KMS-11 (cell line): ENCODE measurements around the gene CACNB2.

Experiments used
- H2AFZ ChIP-seq: fragments of 200-600 bp; sonication (generic); 2 replicates; pipeline ENCODE4 v1.6.1; 2016; ENCODE audit warnings: antibody characterized with exemption, mixed run types, low read depth
- H3K27ac ChIP-seq: fragments of 200-600 bp; sonication (generic); 2 replicates; pipeline ENCODE4 v1.6.1; 2016; ENCODE audit warnings: mild to moderate bottlenecking, mixed run types
- H3K27me3 ChIP-seq: fragments of 200-600 bp; sonication (generic); 2 replicates; pipeline ENCODE4 v1.6.1; 2017; ENCODE audit warnings: mild to moderate bottlenecking, low read depth, mixed run types, moderate library complexity; ENCODE audit not compliant: insufficient read depth
- H3K36me3 ChIP-seq: fragments of 200-600 bp; sonication (generic); 2 replicates; pipeline ENCODE4 v1.6.1; 2017; ENCODE audit warnings: mild to moderate bottlenecking, mixed run types; ENCODE audit not compliant: insufficient read depth
- H3K4me1 ChIP-seq: fragments of 200-600 bp; sonication (generic); 2 replicates; pipeline ENCODE4 v1.6.1; 2016; ENCODE audit warnings: mild to moderate bottlenecking, low read depth, mixed run types; ENCODE audit not compliant: poor library complexity, severe bottlenecking
- H3K4me2 ChIP-seq: fragments of 200-600 bp; sonication (generic); 2 replicates; pipeline ENCODE4 v1.7.0; 2016; ENCODE audit warnings: mild to moderate bottlenecking, mixed run types
- H3K4me3 ChIP-seq: fragments of 200-600 bp; sonication (generic); IDR thresholded peaks from 2 replicates; pipeline ENCODE4 v1.6.1; 2017; ENCODE audit warnings: low read depth, low read length, mixed read lengths; ENCODE audit not compliant: insufficient read depth
- H3K79me2 ChIP-seq: fragments of 200-600 bp; sonication (generic); 2 replicates; pipeline ENCODE4 v1.6.1; 2016; ENCODE audit warnings: low read depth, mixed run types; ENCODE audit not compliant: insufficient read depth
- H3K9ac ChIP-seq: fragments of 200-600 bp; sonication (generic); 2 replicates; pipeline ENCODE4 v1.6.1; 2016; ENCODE audit warnings: mild to moderate bottlenecking, mixed run types
- H4K20me1 ChIP-seq: fragments of 200-600 bp; sonication (generic); 2 replicates; pipeline ENCODE4 v1.6.1; 2016; ENCODE audit warnings: mild to moderate bottlenecking, mixed run types; ENCODE audit not compliant: insufficient read depth
- TF ChIP-seq, protein P1 (sequence below): fragments of 200-600 bp; sonication (generic); conservative IDR thresholded peaks from 2 replicates; pipeline ENCODE4 v1.6.1; 2017; ENCODE audit warnings: low read depth, mild to moderate bottlenecking, antibody characterized with exemption, low read length, moderate library complexity, mixed read lengths

The CACNB2 gene

DNA sequence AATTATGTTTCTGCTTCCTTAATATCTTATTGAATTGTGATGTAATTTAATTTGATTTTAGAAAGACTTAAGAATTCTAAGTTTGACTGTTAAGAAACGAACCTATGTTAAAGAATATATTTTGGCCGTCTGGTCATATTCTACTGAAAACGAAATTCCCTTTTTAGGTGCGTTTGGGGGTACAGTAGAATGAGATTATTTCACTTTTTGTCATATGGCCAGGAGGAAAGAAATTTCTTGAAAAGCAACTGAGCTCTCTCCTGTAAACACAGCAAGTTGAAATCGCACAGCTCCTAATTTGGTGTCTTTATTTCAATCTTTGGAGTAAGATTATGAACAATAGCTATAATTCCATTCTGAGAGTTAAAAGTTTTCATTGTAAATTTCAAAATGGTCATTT is 227.6 kb downstream of the CACNB2 start:
- Histone ChIP-seq H3K4me1 (no peaks in the 10 kb centered on the region), H3K27me3 (no peaks in the 10 kb centered on the region), H4K20me1 (no peaks in the 10 kb centered on the region), H2AFZ (no peak overlapping the region), H3K4me2 (no peak overlapping the region), H3K36me3 (no peaks in the 10 kb centered on the region), H3K9ac (no peak overlapping the region), H3K27ac (no peak overlapping the region), H3K79me2 (no peaks in the 10 kb centered on the region), H3K4me3 (no peak overlapping the region)
- TF ChIP-seq, protein P1, sequence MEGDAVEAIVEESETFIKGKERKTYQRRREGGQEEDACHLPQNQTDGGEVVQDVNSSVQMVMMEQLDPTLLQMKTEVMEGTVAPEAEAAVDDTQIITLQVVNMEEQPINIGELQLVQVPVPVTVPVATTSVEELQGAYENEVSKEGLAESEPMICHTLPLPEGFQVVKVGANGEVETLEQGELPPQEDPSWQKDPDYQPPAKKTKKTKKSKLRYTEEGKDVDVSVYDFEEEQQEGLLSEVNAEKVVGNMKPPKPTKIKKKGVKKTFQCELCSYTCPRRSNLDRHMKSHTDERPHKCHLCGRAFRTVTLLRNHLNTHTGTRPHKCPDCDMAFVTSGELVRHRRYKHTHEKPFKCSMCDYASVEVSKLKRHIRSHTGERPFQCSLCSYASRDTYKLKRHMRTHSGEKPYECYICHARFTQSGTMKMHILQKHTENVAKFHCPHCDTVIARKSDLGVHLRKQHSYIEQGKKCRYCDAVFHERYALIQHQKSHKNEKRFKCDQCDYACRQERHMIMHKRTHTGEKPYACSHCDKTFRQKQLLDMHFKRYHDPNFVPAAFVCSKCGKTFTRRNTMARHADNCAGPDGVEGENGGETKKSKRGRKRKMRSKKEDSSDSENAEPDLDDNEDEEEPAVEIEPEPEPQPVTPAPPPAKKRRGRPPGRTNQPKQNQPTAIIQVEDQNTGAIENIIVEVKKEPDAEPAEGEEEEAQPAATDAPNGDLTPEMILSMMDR = no peak

DNA sequence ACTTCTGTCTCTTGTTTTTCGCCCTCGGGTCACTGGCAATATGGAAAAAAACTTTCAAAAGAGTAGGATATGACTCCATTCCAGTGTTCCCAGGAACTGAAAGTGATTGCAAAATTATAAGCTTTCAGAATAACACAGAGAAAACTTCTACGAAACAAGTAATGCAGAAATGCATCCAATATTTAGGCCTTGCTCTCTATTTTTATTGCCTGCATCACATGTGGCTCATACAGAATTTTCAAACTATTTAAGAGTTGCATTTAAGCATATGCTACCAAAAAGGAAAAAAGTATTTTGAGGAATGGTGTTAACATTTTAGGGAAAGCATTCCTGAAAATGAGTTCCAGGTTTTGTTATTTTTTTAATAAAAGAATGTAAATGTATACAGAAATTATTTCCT is 228.0 kb downstream of the CACNB2 start:
- no peak overlapping the region for H3K4me3 ChIP-seq
- no peak overlapping the region for H3K9ac ChIP-seq
- H3K36me3 ChIP-seq = no peaks in the 10 kb centered on the region
- no peak overlapping the region for H3K27ac ChIP-seq
- H3K79me2 ChIP-seq = no peaks in the 10 kb centered on the region
- H3K4me1 ChIP-seq = no peaks in the 10 kb centered on the region
- H3K27me3 ChIP-seq = no peaks in the 10 kb centered on the region
- H4K20me1 ChIP-seq = no peaks in the 10 kb centered on the region
- TF ChIP-seq, protein P1 = no peak
- H2AFZ ChIP-seq = no peak overlapping the region
- H3K4me2 ChIP-seq = no peak overlapping the region

DNA sequence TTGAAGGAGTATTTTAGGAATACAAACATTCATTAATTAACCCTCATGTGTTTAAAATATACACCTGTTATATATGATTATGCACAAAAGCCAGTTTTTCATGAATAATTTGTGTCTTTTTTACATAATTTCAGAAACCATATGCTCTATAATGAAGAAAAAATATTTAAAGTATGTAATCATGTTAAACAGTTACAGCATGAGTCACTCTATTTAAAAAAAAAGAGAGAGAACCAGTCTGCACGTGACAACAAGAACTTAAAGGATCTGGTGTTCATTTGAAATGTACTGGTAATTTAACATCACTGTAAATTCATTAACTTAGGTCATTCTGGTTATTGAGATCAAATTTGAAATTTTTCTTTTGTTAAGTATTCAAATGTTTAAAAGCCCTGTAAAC is 228.5 kb downstream of the CACNB2 start:
- Histone ChIP-seq H3K79me2 (no peaks in the 10 kb centered on the region), H3K27me3 (no peaks in the 10 kb centered on the region), H3K4me3 (no peak overlapping the region), H3K9ac (no peak overlapping the region), H3K4me2 (no peak overlapping the region), H4K20me1 (no peaks in the 10 kb centered on the region), H3K27ac (no peak overlapping the region), H3K36me3 (no peaks in the 10 kb centered on the region), H2AFZ (no peak overlapping the region), H3K4me1 (no peaks in the 10 kb centered on the region)
- TF ChIP-seq, protein P1 = no peak

DNA sequence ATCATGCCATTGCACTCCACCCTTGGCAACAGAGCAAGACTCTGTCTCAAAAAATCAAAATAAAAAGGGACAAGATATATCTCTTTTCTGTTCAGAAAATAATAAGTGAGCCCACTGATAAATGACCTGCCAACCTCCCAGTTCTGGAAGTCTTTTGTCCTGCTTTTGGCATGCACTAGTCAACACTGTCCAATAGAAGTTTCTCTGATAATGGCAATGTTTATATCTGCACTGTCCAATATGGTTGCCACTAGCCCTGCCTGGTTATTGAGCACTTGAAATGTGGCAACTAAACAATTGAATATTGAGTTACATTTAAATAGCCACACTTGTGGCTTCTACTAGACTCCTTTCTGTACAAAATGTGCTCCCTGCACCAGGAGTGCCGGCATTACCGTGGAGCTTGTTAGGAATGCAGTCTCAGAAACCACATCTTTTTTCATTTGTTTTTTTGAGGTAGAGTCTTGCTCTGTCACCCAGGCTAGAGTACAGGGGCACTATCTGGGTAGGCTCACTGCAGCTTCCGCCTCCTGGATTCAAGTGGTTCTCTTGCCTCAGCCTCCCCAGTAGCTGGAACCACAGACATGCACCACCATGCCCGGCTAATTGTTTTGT is 229.7 kb downstream of the CACNB2 start:
- Histone ChIP-seq H4K20me1 (no peaks in the 10 kb centered on the region), H3K79me2 (no peaks in the 10 kb centered on the region), H3K36me3 (no peaks in the 10 kb centered on the region), H3K27ac (no peak overlapping the region), H3K4me2 (no peak overlapping the region), H3K27me3 (no peaks in the 10 kb centered on the region), H2AFZ (no peak overlapping the region), H3K4me1 (no peaks in the 10 kb centered on the region), H3K4me3 (no peak overlapping the region), H3K9ac (no peak overlapping the region)
- TF ChIP-seq, protein P1 = no peak
